Measurements from ENCODE around the gene AGAP1. TPM values are rescaled to one million over a fixed set of nuclear protein-coding genes. Genes with fewer than 3 reads are reported as not detected.

The AGAP1 gene
- total RNA-seq, 1 donor from 2014 or later, result 21.1 TPM

DNA sequence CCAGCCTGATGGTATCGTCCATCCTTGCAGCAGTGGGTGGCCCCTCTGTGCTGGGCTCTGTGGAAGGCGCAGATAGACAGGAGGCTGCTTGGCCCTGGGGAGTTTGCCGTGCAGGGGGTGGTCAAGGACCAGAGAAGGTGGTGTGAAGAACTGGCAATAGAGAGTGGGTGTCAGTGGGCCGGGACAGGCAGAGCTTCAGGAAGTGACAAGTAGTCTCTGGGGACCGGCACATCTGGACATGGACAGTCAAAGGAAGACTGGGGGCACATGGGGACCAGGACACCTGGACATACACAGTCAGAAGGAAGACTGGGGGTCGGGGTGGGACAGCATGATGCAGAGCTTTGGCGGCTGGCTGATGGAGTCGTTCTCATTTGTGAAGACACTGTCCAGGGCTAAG, 335.9 kb downstream of the AGAP1 start:
- TF ChIP-seq CTCF (IDR thresholded peaks at IDR 0.05) (no peak), POLR2AphosphoS5 (IDR thresholded peaks at IDR 0.05; ENCODE audit: insufficient read depth in 1 of 2, low read depth in 1 of 2) (no peak), POLR2A (IDR thresholded peaks at IDR 0.05) (no peak)
- Histone ChIP-seq H3K4me3 (no peak overlapping the region), H3K36me3 (no peaks in the 10 kb centered on the region), H3K27me3 (no peaks in the 10 kb centered on the region), H3K4me1 (no peaks in the 10 kb centered on the region), H3K9me3 (no peaks in the 10 kb centered on the region), H3K27ac (no peak overlapping the region)
- intact Hi-C loops (cut with DNase I), result loop anchor here (5.0 kb wide), 1 partner anchor 373 kb away; no protein-coding TSS in a partner anchor
- no peak for DNase-seq (ENCODE audit: extremely low spot score in 2 of 2)

GRCh38 chr2:235831755-235832154, 337.9 kb downstream of the AGAP1 start:
- no peak for TF ChIP-seq CTCF (IDR thresholded peaks at IDR 0.05)
- no peak for TF ChIP-seq POLR2A (IDR thresholded peaks at IDR 0.05)
- no peak for TF ChIP-seq POLR2AphosphoS5 (IDR thresholded peaks at IDR 0.05; ENCODE audit: insufficient read depth in 1 of 2, low read depth in 1 of 2)
- H3K9me3 ChIP-seq, result no peaks in the 10 kb centered on the region
- H3K4me1 ChIP-seq, result no peaks in the 10 kb centered on the region
- H3K27ac ChIP-seq, result no peak overlapping the region
- H3K27me3 ChIP-seq, result no peaks in the 10 kb centered on the region
- intact Hi-C loops (cut with DNase I), result no loop called here
- no peaks in the 10 kb centered on the region for H3K36me3 ChIP-seq
- no peak for DNase-seq (ENCODE audit: extremely low spot score in 2 of 2)
- H3K4me3 ChIP-seq, result no peak overlapping the region

- DNase-seq (ENCODE audit: extremely low spot score in 2 of 2), result no peak
- intact Hi-C loops (cut with DNase I), result no loop called here
- Histone ChIP-seq H3K27me3 (no peaks in the 10 kb centered on the region), H3K27ac (no peak overlapping the region), H3K4me3 (no peak overlapping the region), H3K4me1 (no peaks in the 10 kb centered on the region), H3K9me3 (no peaks in the 10 kb centered on the region), H3K36me3 (no peaks in the 10 kb centered on the region)
- TF ChIP-seq CTCF (IDR thresholded peaks at IDR 0.05) (no peak), POLR2A (IDR thresholded peaks at IDR 0.05) (no peak), POLR2AphosphoS5 (IDR thresholded peaks at IDR 0.05; ENCODE audit: insufficient read depth in 1 of 2, low read depth in 1 of 2) (no peak)
Measured at GRCh38 chr2:235832941-235833340, 339.1 kb downstream of the AGAP1 start.

DNA sequence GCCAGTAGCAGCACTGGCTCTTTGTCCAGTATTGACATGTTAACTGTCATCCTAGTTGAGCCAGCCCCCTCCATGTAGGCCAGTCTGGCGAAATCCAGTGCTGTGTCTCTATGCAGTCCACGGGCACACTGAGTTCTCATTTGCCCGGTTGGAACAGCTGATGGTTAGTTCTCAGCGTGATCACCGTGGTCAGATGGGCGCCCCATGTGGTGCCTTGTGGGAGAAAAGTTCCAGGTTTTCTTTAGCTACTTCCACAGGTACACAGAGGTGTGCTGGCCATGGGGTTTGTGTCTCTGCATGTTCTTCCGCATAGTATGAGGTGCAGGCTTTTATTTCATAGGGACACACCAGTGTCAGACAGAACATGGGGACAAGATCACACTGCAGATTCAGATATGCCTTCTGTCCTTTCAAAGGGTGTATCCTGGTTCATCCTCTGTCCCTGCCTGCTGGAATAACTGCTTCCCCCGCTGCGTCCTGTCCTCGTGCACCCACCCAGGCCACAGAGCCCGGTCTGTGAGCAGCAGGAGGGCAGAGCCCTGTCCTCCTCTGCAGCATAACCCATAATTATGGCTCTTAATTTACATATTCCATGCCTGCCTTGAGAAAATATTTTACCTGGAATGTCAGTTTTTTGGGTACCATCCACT, 340.3 kb downstream of the AGAP1 start:
- no peaks in the 10 kb centered on the region for H3K27me3 ChIP-seq
- no peak overlapping the region for H3K27ac ChIP-seq
- no peak overlapping the region for H3K4me3 ChIP-seq
- H3K9me3 ChIP-seq, result no peaks in the 10 kb centered on the region
- DNase-seq (ENCODE audit: extremely low spot score in 2 of 2), result no peak
- no peaks in the 10 kb centered on the region for H3K4me1 ChIP-seq
- H3K36me3 ChIP-seq, result no peaks in the 10 kb centered on the region
- intact Hi-C loops (cut with DNase I), result no loop called here
- TF ChIP-seq POLR2A (IDR thresholded peaks at IDR 0.05) (no peak), POLR2AphosphoS5 (IDR thresholded peaks at IDR 0.05; ENCODE audit: insufficient read depth in 1 of 2, low read depth in 1 of 2) (no peak)

GRCh38 chr2:235834781-235835180, 340.9 kb downstream of the AGAP1 start:
- TF ChIP-seq POLR2A (IDR thresholded peaks at IDR 0.05) (no peak), CTCF (IDR thresholded peaks at IDR 0.05) (no peak), POLR2AphosphoS5 (IDR thresholded peaks at IDR 0.05; ENCODE audit: insufficient read depth in 1 of 2, low read depth in 1 of 2) (no peak)
- DNase-seq (ENCODE audit: extremely low spot score in 2 of 2), result no peak
- no peaks in the 10 kb centered on the region for H3K36me3 ChIP-seq
- H3K27ac ChIP-seq, result no peak overlapping the region
- intact Hi-C loops (cut with DNase I), result no loop called here
- H3K4me3 ChIP-seq, result no peak overlapping the region
- no peaks in the 10 kb centered on the region for H3K9me3 ChIP-seq
- H3K27me3 ChIP-seq, result no peaks in the 10 kb centered on the region
- no peaks in the 10 kb centered on the region for H3K4me1 ChIP-seq

Measured in vagina (tissue), 2 donors.